GM12865 (cell line): Measurements from ENCODE around the gene GRB2.

ENCODE experiments used
- DNase-seq: peaks from one replicate; pipeline ENCODE4 v3.0.0; 2010; ENCODE audit warnings: low read depth
- H3K4me3 ChIP-seq: 2 replicates; pipeline ENCODE4 v1.5.1; 2011; ENCODE audit warnings: mild to moderate bottlenecking, low read depth, low read length, control low read depth
- CTCF ChIP-seq: IDR thresholded peaks from 2 replicates; pipeline ENCODE4 v1.5.1; 2011; ENCODE audit warnings: low read length, control low read depth, low read depth, inconsistent platforms; ENCODE audit not compliant: insufficient read depth; ENCODE audit errors: missing control alignments

The GRB2 gene

GRCh38 chr17:75394332-75394918 lies 11.1 kb downstream of the GRB2 start:
- TF ChIP-seq CTCF = no peak
- no peak for DNase-seq
- peak overlapping the region; percentile 75 for H3K4me3 ChIP-seq

GRCh38 chr17:75393523-75394331 lies 11.8 kb downstream of the GRB2 start:
- DNase-seq = peak; percentile 96
- peak overlapping the region; percentile 75 for H3K4me3 ChIP-seq
- TF ChIP-seq CTCF = no peak

- DNase-seq = no peak
- H3K4me3 ChIP-seq = no peak overlapping the region
- no peak for TF ChIP-seq CTCF
Observed at GRCh38 chr17:75392559-75392958, 12.9 kb downstream of the GRB2 start.

DNA sequence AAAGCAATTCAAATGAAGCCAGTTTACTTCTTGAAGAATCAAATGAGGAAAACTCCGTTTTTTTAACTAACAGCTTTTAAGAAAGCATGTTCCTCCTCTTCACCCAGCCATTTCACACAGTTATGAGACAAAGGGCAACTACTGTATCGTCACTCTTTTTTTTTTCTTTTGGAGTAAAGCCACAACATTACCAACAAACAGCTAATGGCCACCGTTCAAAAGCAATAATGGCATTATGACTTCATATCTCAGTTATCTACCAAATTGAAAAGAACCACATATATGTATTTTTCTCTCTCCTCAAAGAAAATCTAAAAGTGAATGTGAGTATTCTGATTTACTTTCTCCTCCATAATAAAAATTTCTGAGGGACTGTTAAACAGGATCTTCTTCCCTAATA lies 14.5 kb downstream of the GRB2 start:
- H3K4me3 ChIP-seq = no peak overlapping the region
- DNase-seq = no peak
- TF ChIP-seq CTCF = no peak

DNA sequence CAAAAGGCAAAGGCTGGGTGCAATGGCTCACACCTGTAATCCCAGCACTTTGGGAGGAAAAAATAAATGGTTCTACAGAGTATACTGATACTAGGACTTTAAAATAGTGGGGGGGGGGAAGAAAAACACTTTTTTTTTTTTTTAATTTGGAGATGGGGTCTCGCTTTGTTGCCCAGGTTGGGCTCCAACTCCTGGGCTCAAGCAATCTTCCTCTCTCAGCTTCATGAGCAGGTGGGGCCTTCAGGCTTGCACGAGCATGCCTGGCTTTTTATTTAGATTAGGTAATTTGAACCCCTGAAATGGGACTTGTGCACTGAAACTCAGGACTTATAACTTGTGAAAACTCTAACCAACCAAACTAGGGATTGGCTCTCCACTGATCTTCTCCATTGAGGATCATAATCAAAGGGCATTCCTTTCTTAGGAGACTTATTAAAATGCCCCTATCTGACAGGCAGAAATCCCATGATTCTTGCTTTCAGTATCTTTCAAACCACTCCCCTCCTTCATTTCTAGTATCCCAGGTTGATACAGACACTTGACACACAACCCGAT lies 16.9 kb downstream of the GRB2 start:
- TF ChIP-seq CTCF = no peak
- no peak for DNase-seq
- H3K4me3 ChIP-seq = no peak overlapping the region

- TF ChIP-seq CTCF = no peak
- no peak for DNase-seq
- H3K4me3 ChIP-seq = no peak overlapping the region
Observed at GRCh38 chr17:75387771-75388170, 17.7 kb downstream of the GRB2 start.
